KOPT-K1 (cell line): ENCODE results near the gene ISCA2.

Source experiments
- H3K27ac ChIP-seq: fragments of 200-600 bp; sonication (generic); 2 replicates; pipeline ENCODE4 v1.5.1; 2016; ENCODE audit warnings: antibody characterized with exemption, mild to moderate bottlenecking, low read depth, low read length; ENCODE audit not compliant: poor library complexity, severe bottlenecking
- H3K36me3 ChIP-seq: fragments of 200-600 bp; sonication (generic); 2 replicates; pipeline ENCODE4 v1.5.1; 2017; ENCODE audit warnings: antibody characterized with exemption, mild to moderate bottlenecking, low read length, moderate library complexity; ENCODE audit not compliant: insufficient read depth
- H3K9me3 ChIP-seq: fragments of 200-600 bp; sonication (generic); 2 replicates; pipeline ENCODE4 v1.5.1; 2017; ENCODE audit warnings: antibody characterized with exemption, low read length, mild to moderate bottlenecking; ENCODE audit not compliant: insufficient read depth, poor library complexity, severe bottlenecking

Gene ISCA2

GRCh38 chr14:74509587-74510222 lies 16.1 kb downstream of the ISCA2 start:
- H3K27ac ChIP-seq, result no peak overlapping the region
- no peaks in the 10 kb centered on the region for H3K9me3 ChIP-seq
- H3K36me3 ChIP-seq, result no peaks in the 10 kb centered on the region

GRCh38 chr14:74510223-74510931 lies 16.8 kb downstream of the ISCA2 start:
- Histone ChIP-seq H3K27ac (no peak overlapping the region), H3K36me3 (no peaks in the 10 kb centered on the region), H3K9me3 (no peaks in the 10 kb centered on the region)

- H3K36me3 ChIP-seq, result no peaks in the 10 kb centered on the region
- H3K27ac ChIP-seq, result no peak overlapping the region
Measured at GRCh38 chr14:74510959-74511409, 17.4 kb downstream of the ISCA2 start.

GRCh38 chr14:74511966-74512830 lies 18.6 kb downstream of the ISCA2 start:
- Histone ChIP-seq H3K36me3 (no peaks in the 10 kb centered on the region), H3K27ac (no peak overlapping the region), H3K9me3 (no peaks in the 10 kb centered on the region)

More at GRCh38 chr14:74510959-74511409, 17.4 kb downstream of the ISCA2 start:
- H3K9me3 ChIP-seq, result no peaks in the 10 kb centered on the region

GRCh38 chr14:74514471-74514941 lies 20.9 kb downstream of the ISCA2 start:
- H3K27ac ChIP-seq, result no peak overlapping the region

GRCh38 chr14:74515891-74516412 lies 22.4 kb downstream of the ISCA2 start:
- Histone ChIP-seq H3K36me3 (no peaks in the 10 kb centered on the region), H3K27ac (no peak overlapping the region), H3K9me3 (no peaks in the 10 kb centered on the region)

More at GRCh38 chr14:74514471-74514941, 20.9 kb downstream of the ISCA2 start:
- Histone ChIP-seq H3K9me3 (no peaks in the 10 kb centered on the region), H3K36me3 (no peaks in the 10 kb centered on the region)

GRCh38 chr14:74516451-74517160 lies 23.0 kb downstream of the ISCA2 start:
- no peak overlapping the region for H3K27ac ChIP-seq

GRCh38 chr14:74517731-74518130 lies 24.2 kb downstream of the ISCA2 start:
- Histone ChIP-seq H3K9me3 (no peaks in the 10 kb centered on the region), H3K27ac (no peak overlapping the region), H3K36me3 (no peaks in the 10 kb centered on the region)

More at GRCh38 chr14:74516451-74517160, 23.0 kb downstream of the ISCA2 start:
- Histone ChIP-seq H3K9me3 (no peaks in the 10 kb centered on the region), H3K36me3 (no peaks in the 10 kb centered on the region)

- Histone ChIP-seq H3K36me3 (no peaks in the 10 kb centered on the region), H3K9me3 (no peaks in the 10 kb centered on the region), H3K27ac (no peak overlapping the region)
Measured at GRCh38 chr14:74518221-74518620, 24.7 kb downstream of the ISCA2 start.

GRCh38 chr14:74519316-74520074 lies 25.9 kb downstream of the ISCA2 start:
- Histone ChIP-seq H3K9me3 (no peaks in the 10 kb centered on the region), H3K36me3 (no peaks in the 10 kb centered on the region), H3K27ac (no peak overlapping the region)

GRCh38 chr14:74521756-74522155 lies 28.2 kb downstream of the ISCA2 start:
- H3K27ac ChIP-seq, result no peak overlapping the region
- no peaks in the 10 kb centered on the region for H3K36me3 ChIP-seq
- no peaks in the 10 kb centered on the region for H3K9me3 ChIP-seq

GRCh38 chr14:74522740-74523139 lies 29.2 kb downstream of the ISCA2 start:
- no peaks in the 10 kb centered on the region for H3K9me3 ChIP-seq
- H3K27ac ChIP-seq, result no peak overlapping the region

GRCh38 chr14:74524076-74524811 lies 30.7 kb downstream of the ISCA2 start:
- H3K36me3 ChIP-seq, result no peaks in the 10 kb centered on the region
- no peak overlapping the region for H3K27ac ChIP-seq
- no peaks in the 10 kb centered on the region for H3K9me3 ChIP-seq

More at GRCh38 chr14:74522740-74523139, 29.2 kb downstream of the ISCA2 start:
- no peaks in the 10 kb centered on the region for H3K36me3 ChIP-seq
